Fibroblast of upper back skin (primary cell): Measurements from ENCODE around the gene FRK.
"Not testable (repeated sequence)": the region's sequence is repeated elsewhere in the genome, so short reads cannot be mapped to it uniquely, and the experiment has no call there.

Experiments
- DNase-seq: peaks from one replicate; pipeline ENCODE4 v3.0.0-alpha.2; 2013

The FRK gene

GRCh38 chr6:115934829-115935228, 125.9 kb downstream of the FRK start:
- DNase-seq: no peak

GRCh38 chr6:115934145-115934544, 126.5 kb downstream of the FRK start:
- no peak for DNase-seq

DNA sequence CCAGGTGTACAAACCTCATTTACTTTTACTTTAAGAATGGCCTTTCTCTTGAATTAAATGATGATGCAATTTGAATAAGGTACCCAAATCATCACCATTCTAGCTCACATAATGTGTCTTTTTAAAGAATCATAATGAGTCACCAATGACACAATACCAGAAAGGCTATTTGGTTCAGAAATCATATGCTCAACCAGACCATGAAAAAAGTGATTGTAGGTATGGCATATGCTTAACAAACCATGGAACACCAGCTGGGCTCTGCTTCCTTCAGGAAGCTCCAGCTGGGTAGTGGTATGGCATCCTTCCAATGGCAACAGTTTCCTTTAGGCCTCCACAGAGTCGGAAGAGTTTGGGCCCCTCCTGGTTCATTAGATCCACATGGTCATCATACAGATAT, 128.2 kb downstream of the FRK start:
- peak; percentile 74 for DNase-seq

DNA sequence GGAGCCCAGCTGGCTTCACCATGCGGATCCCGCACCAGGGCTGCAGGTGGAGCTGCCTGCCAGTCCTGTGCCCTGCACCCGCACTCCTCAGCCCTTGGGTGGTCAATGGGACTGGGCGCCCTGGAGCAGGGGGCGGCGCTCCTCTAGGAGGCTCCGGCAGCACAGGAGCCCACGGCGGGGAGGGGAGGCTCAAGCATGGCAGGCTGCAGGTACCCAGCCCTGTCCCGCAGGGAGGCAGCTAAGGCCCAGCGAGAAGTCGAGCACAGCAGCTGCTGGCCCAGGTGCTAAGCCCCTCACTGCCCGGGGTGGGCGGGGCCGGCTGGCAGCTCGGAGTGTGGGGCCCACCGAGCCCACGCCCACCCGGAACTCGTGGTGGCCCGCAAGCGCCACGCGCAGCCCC, 132.7 kb downstream of the FRK start:
- DNase-seq: not testable (repeated sequence)

DNA sequence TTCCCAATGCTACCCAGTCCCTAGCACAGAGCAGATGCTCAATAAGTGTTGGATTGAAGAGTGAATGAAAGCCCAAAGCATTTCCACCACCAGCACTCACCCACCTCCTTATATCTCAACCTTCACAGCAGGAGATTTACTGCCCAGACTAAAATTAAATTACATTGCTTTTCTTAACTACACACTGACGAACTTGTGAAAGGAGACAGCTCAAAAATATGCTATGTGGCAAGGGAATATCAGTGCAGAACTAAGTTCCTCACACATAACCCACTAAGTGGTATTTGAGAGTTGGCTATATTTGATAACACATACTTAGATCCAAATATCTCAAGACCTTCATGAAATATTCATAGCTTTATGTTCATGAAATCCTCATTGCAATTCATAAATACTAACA, 137.7 kb downstream of the FRK start:
- no peak for DNase-seq

DNA sequence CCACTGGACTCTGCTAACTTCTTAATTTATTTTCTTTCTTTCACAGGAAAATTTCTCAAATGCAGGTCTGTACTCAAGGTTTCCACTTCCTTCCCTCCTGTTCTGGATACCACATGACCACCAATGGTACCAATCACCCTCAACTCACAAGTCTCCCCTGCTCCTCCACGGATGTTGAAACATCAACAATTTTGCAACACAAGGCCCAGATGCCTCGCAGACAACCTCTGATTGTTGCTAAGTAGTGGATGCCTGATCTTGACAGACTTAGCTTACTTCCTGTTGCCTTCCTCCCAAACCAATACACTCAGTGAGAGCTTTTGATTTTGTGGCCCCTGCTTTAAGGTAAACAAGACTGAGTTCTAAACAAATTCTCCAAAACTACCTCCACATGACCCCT, 146.6 kb downstream of the FRK start:
- no peak for DNase-seq

GRCh38 chr6:115909923-115910546, 150.7 kb downstream of the FRK start:
- no peak for DNase-seq

DNA sequence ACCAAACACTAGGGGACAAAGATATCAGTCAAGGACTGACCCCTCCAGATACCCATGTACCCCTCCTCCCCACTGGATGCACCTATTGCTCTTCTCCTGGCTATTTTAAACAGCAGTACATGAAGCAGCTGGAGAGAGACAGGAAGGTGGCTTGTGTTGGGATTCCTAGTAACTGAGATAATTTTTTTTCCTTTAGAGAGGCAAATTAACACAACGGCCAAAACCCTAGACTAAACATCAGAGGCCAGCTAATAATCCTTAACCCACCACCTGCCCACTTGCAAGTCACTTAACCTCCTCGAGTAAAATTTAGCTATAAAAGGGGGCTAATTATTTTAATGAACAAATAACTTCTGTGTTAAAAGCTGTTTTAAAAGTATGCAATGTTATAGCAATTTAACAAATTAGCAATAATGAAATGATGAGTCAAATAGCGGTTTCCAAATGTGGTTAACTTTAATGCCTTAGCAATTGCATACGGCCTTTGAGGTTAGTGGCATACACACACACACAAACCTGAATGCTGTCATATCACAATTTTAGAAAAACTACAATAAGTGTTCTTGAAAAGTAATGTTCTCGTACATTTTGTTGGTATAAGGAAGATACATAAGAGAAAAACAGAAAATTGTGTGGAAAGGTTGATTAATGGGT, 151.7 kb downstream of the FRK start:
- DNase-seq: peak; percentile 13

DNA sequence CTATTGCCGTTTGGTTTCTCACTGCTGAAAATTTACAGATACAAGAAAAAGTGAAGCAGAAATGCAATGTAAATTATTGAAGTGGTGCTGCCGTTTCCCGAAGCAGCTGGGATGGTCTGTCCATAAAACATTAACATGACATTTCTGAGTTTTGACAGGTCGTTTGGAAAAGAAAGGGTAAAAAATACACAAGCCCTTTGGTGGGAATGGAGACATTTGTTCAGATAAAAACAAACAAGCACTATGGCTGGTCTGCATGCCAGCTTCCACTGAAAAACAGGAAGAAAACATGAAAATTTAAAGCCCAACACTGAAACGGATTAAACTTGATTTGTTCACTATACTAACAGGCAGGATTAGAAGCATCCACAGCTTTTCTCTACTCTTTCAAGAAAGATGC, 155.2 kb downstream of the FRK start:
- DNase-seq: no peak

GRCh38 chr6:115902436-115902835, 158.3 kb downstream of the FRK start:
- DNase-seq: no peak

DNA sequence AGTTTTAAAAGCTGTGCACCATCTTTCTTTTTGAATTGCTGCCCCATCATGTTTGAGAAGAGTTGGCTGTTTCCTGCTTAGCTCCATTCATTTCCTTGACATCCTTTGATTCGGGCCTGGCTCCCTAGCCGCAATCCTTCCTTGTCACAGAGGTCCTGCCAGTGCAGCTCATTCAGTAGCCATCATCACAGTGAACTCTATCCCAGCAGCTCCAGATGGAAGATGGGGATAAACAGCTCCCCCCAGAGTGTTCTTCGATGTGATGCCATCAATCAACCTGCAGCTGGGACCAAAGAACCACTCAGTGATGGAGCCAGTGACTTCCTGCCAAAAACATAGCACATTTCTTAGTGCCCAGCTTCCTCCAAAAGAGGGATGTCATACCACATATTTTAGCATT, 158.8 kb downstream of the FRK start:
- DNase-seq: no peak

DNA sequence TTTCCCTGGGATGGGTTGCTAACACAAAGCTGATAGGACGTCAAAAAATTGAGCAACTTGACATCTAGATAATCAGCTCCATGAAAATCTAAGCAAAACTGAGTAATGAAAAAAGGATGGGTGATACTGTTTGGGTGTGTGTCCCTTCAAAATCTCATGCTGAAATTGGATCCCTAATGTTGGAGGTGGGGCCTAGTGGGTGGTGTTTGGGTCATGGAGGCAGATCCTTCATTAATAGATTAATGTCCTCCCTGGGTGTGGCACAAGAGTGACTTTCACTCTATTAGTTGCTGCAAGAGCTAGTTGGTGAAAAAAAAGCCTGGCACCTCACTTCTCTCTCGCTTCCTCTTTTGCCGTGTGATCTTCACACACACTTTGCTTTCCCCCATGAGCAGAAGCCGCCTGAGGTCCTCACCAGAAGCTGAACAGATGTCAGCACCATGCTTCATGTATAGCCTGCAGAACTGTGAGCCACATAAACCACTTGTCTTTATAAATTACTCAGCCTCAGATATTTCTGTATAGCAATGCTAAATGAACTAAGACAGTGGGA, 160.9 kb downstream of the FRK start:
- DNase-seq: no peak

DNA sequence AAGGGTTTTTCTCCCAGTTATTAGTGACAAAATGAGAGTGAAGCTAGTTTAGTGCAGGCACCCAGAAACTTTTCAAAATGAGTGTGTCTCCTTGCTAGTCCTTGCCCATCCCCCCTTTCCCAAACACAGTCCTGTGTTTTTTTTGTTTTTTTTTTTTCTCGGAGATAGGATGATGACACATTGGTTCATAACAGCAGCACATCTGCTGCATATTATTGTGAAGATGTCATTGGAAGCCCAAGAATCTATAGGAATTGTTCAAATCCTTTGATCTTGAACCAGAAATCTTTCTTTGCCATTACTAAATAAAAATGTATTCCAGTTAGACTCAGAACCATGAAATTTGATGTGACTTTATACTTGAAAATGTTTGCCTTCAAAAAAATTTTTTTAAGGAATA, 162.4 kb downstream of the FRK start:
- DNase-seq: peak; percentile 88

DNA sequence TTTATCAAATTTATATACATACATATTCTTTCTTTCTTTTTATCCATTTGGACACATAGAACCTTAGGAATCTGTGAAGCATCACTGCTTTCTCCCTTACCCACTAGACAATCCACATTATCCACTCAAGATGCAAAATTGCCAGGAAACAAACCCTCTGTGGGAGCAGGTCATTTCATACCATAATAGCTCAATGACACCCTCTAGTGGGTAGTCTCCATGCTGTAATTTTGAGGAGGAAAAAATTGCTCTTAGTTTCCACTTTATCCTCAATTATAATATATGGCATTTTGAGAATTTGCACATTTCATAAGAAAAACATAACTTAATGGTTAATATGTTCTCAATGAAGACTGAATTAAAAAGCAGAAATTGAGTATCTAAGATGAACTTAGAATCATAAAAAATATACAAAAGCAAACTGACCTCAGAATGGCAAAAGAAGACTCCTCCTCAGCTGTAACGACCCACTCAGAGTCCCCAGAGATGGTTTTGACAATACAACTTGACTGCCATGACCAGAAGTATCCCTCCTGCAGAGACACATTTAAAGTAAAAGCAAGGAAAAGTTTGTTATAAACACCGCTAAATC, 164.1 kb downstream of the FRK start:
- DNase-seq: peak; percentile 61

- no peak for DNase-seq
Measured at GRCh38 chr6:115894426-115894992, 166.2 kb downstream of the FRK start.

GRCh38 chr6:115891750-115892149, 168.9 kb downstream of the FRK start:
- no peak for DNase-seq

DNA sequence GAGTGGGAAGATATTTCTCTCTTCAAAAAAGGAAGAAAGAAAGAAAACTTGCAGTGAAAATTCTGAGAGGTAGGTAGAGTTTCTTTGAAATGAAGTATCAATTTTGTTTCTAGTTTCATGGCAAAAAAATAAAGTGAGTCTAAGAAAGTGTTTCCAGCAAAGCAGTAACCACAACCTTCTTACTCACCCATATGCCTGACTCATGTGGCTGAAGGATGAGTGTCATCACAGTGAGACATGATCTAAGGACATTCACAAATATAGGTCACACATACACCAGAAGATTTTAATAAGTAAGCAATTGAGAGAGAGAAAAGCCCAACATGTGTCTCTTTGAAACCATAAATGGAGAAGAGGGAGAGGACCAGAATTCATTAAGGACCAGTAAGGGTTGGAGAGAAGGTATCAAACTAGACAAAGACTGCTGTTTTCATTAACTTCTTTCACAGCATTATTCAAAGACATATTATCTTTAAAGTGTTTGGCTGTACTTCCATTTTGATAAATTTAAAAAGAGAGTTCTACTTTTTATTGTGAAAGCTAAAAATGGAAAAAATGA, 169.5 kb downstream of the FRK start:
- DNase-seq: peak; percentile 81

DNA sequence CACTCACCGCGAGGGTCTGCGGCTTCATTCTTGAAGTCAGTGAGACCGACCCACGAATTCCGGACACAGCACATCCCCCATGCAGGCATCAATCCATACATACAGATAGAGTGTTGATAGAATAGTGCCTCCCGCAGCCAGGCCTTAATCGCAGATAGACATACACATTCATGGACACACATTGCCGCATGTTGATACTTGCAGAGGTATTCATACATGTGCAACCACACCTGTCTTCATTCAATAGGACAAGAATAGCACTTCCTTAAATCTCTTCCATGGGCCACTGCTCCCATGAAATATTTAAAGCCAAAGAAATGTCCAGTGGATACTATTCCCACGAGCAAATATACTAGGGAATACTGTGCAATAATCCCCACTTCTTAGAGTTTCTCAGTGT, 170.5 kb downstream of the FRK start:
- DNase-seq: no peak

DNA sequence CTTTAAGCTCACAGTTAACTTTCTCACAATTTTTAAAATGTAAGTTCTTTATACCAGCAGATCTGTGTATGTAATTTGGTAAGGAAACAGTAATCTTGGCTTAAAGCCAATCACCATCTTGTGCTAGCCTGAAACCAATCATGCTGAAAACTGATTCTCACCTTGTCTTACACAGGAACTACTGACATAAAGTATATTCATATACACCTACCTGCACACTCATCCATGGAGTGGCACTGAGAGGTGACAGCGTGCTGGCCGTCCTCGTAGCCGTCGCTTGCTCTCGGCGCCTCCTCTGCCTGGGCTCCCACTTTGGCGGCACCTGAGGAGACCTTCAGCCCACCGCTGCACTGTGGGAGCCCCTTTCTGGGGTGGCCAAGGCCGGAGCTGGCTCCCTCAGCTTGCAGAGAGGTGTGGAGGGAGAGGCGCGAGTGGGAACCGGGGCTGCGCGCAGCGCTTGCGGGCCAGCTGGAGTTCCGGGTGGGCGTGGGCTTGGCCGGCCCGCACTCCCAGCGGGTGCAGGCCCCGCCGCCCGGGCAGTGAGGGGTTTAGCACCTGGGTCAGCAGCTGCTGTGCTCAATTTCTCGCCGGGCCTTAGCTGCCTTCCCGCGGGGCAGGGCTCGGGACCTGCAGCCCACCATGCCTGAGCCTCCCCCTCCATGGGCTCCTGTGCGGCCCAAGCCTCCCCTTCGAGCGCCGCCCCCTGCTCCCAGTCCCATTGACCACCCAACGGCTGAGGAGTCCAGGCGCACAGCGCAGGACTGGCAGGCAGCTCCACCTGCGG, 171.8 kb downstream of the FRK start:
- DNase-seq: not testable (repeated sequence)

DNA sequence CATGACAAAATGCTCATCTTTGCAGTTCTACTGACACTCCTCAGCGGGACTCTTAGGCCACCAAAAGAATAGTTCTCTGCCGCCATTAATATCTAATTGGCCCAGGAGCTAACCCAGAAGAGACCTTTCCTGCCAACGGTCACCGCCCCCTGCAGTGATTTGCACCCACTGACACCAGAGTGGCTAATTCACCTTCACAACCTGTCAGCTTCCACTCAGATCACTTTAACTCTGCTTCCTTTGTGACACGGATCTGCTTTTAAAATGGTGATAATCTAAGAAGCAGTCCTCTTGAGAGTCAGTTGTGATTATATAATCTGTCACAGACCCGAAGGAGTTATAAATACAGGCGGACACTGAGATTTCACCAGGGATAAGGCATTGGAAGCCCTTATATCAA, 172.8 kb downstream of the FRK start:
- no peak for DNase-seq

DNA sequence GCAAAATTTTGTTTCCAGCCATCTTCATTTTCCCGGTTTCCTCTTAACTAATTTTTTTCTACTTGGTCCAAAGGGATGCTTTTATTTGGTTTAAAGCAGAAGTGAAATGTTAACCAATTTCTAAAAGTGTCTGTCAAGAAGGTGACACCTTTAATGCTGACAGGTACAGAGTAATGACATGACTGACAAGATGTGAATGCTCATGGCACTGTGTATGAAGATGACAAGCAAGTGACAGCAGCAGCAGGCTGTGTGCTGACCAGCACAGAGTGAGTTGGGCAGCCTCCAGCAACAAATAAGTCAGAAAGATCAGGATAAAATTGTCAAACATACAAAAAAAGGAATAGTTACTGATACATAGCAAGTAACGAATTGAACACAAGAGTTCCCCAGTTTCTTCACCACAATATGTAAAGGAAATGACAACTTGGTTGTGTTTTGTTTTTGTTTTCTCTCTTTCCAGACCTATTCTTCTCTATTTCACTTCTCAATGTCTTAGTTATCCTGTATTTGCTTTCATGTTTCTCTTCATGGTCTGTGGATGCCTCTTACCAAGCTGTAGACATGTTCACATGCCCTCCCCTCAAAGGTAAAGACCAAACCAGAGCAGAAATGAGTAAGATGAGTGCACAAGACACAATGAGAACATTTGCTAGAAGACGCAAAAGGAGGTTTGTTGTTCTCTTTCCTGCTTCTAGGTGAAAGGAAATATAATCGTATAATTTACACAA, 174.9 kb downstream of the FRK start:
- no peak for DNase-seq

DNA sequence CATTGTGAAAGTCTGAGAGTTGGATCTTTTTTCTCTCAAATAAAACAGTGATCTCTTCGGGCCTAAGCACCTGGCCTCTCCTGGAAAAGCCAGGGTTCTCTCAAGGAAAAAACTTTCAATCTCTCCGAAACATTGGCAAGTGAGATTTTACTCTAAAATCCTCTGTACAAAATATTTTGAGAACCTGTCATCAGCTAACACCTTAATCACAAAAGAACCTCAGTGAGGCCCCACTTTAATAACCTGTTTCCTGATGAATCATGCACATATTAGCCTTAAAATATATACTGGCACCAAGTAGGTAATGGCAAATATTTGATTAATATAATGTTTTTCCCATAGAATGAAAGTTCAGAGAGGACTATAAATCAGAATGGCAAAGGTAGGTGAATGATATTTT, 177.9 kb downstream of the FRK start:
- DNase-seq: no peak
